K562 (cell line): ENCODE results near the gene LCA5. TPM values are rescaled to one million over a fixed set of nuclear protein-coding genes. Genes with fewer than 3 reads are reported as not detected.

Experiments used
- CEBPG ChIP-seq, 3 experiments: fragments of 200-800 bp in 1 of 3; sonication (Bioruptor generic) in 1 of 3; sonication (generic) in 1 of 3; formaldehyde crosslinking in 1 of 3; IDR thresholded peaks in 2 of 3; conservative IDR thresholded peaks in 1 of 3; 2 replicates each; pipeline versions ENCODE4 v1.6.1 to v1.8.0; 2016 to 2022; ENCODE audit warnings: missing compliant biosample characterization in 2 of 3, missing genetic modification characterization in 2 of 3, mild to moderate bottlenecking in 1 of 3, missing genetic modification reagents in 1 of 3
- DDX20 ChIP-seq: fragments of 450-650 bp; IDR thresholded peaks from 2 replicates; pipeline ENCODE4 v1.6.1; 2016; ENCODE audit warnings: missing genetic modification characterization, low read depth, mild to moderate bottlenecking, missing compliant biosample characterization, moderate library complexity
- DPF2 ChIP-seq: fragments of 450-650 bp; IDR thresholded peaks from 2 replicates; pipeline ENCODE4 v1.6.1; 2016
- EP300 ChIP-seq: IDR thresholded peaks from 2 replicates; pipeline ENCODE4 v1.6.1; 2012; ENCODE audit warnings: low read length, improper control_type of control experiment
- ETV6 ChIP-seq, 3 experiments: fragments of 150-350 bp in 1 of 3; sonication (generic) in 1 of 3; formaldehyde crosslinking in 1 of 3; IDR thresholded peaks; 2 replicates each; pipeline versions ENCODE4 v1.6.1 to v1.8.0; 2014 to 2022; ENCODE audit warnings: borderline replicate concordance in 2 of 3, low read depth in 2 of 3, antibody characterized with exemption in 1 of 3, low read length in 1 of 3, mild to moderate bottlenecking in 1 of 3, missing genetic modification reagents in 1 of 3
- EWSR1 ChIP-seq: fragments of 450-650 bp; IDR thresholded peaks from 2 replicates; pipeline ENCODE4 v1.6.1; 2018; ENCODE audit warnings: borderline replicate concordance, mild to moderate bottlenecking, low read depth, moderate library complexity; ENCODE audit not compliant: partially characterized antibody
- FOSL1 ChIP-seq: fragments of 200-800 bp; sonication (Bioruptor generic); conservative IDR thresholded peaks from 2 replicates; pipeline ENCODE4 v1.6.1; 2016; ENCODE audit warnings: missing genetic modification characterization, missing compliant biosample characterization
- MAFG ChIP-seq: fragments of 450-650 bp; conservative IDR thresholded peaks from 2 replicates; pipeline ENCODE4 v1.6.1; 2016; ENCODE audit warnings: missing genetic modification characterization, missing compliant biosample characterization
- MXI1 ChIP-seq: IDR thresholded peaks from 2 replicates; pipeline ENCODE4 v1.6.1; 2011; ENCODE audit warnings: low read depth, mild to moderate bottlenecking, improper control_type of control experiment, low read length
- NCOA4 ChIP-seq: fragments of 450-650 bp; IDR thresholded peaks from 2 replicates; pipeline ENCODE4 v1.6.1; 2018; ENCODE audit warnings: mild to moderate bottlenecking; ENCODE audit not compliant: partially characterized antibody
- NFIX ChIP-seq: fragments of 250-450 bp; sonication (Bioruptor Pico); IDR thresholded peaks from 2 replicates; pipeline ENCODE4 v1.4.0; 2020; ENCODE audit warnings: low read depth, mild to moderate bottlenecking, moderate library complexity
- NFXL1 ChIP-seq: fragments of 450-650 bp; formaldehyde crosslinking; IDR thresholded peaks from 2 replicates; pipeline ENCODE4 v1.4.0; 2021; ENCODE audit warnings: mild to moderate bottlenecking
- PBX2 ChIP-seq, 2 experiments: IDR thresholded peaks in 1 of 2; conservative IDR thresholded peaks in 1 of 2; 2 replicates each; pipeline ENCODE4 v1.6.1; 2016; ENCODE audit warnings: low read depth in 2 of 2, mild to moderate bottlenecking in 1 of 2, missing compliant biosample characterization in 1 of 2, missing genetic modification characterization in 1 of 2, moderate library complexity in 1 of 2
- PRMT5 ChIP-seq: sonication (generic); formaldehyde crosslinking; IDR thresholded peaks from 2 replicates; pipeline ENCODE4 v1.5.0; 2020; ENCODE audit warnings: missing genetic modification reagents
- SMARCE1 ChIP-seq: fragments of 450-650 bp; IDR thresholded peaks from 2 replicates; pipeline ENCODE4 v1.7.1; 2016; ENCODE audit warnings: mild to moderate bottlenecking
- TSC22D4 ChIP-seq: fragments of 450-650 bp; IDR thresholded peaks from 2 replicates; pipeline ENCODE4 v1.6.1; 2016; ENCODE audit warnings: missing genetic modification characterization, missing biosample characterization, control low read depth
- ZBTB5 ChIP-seq: fragments of 450-650 bp; IDR thresholded peaks from 2 replicates; pipeline ENCODE4 v1.6.1; 2017; ENCODE audit warnings: antibody characterized with exemption
- ZC3H11A ChIP-seq: IDR thresholded peaks from 2 replicates; pipeline ENCODE4 v1.6.1; 2012; ENCODE audit warnings: low read depth, low read length, improper control_type of control experiment
- ZNF197 ChIP-seq: fragments of 200-800 bp; sonication (Bioruptor generic); IDR thresholded peaks from 2 replicates; pipeline ENCODE4 v1.6.1; 2016; ENCODE audit warnings: low read depth, missing genetic modification characterization, missing compliant biosample characterization
- ZNF24 ChIP-seq: fragments of 450-650 bp; IDR thresholded peaks from 2 replicates; pipeline ENCODE4 v1.6.1; 2016
- ZNF395 ChIP-seq: fragments of 200-800 bp; sonication (Bioruptor generic); IDR thresholded peaks from 2 replicates; pipeline ENCODE4 v1.6.1; 2017; ENCODE audit warnings: missing genetic modification characterization, missing compliant biosample characterization
- ZNF445 ChIP-seq: fragments of 250-450 bp; sonication (Bioruptor Pico); IDR thresholded peaks from 2 replicates; pipeline ENCODE4 v1.4.0; 2020; ENCODE audit warnings: low read depth, mild to moderate bottlenecking, moderate library complexity
- polyA plus RNA-seq, 8 experiments: library from polyadenylated mRNA; depleted of rRNA in 4 of 8; stranded (reverse) in 5 of 8; unstranded in 3 of 8; fragments of >200 nt; fragmentation: Nextera tagmentation in 2 of 8; fragmentation: Illumina TruSeq in 1 of 8; extraction: Ambion mirVana in 2 of 8; extraction: Trizol in 1 of 8; gene quantifications; 2 replicates each; pipeline versions ENCODE4 v1.2.1 to v1.2.3, GENCODE V29; 2011 to 2014; ENCODE audit warnings: inconsistent platforms in 1 of 8, missing spikeins in 1 of 8
- total RNA-seq, 7 experiments: library from RNA; depleted of rRNA in 6 of 7; stranded (reverse); fragments of >200 nt in 6 of 7; fragmentation: Illumina TruSeq in 2 of 7; extraction: Trizol in 2 of 7; gene quantifications; 2 replicates each; pipeline versions ENCODE4 v1.2.1 to v1.2.3, GENCODE V29; 2011 to 2021; ENCODE audit warnings: low replicate concordance in 1 of 7

Gene LCA5
- total and polyA plus RNA-seq, 9 of the 15 experiments (the other 6 are each of a cell fraction or from before 2014, with no cell fraction given): 1.0 to 3.4 (median 1.8) TPM

- TF ChIP-seq SMARCE1: peak; percentile 28; the same call in 1 of the 2 replicates
- TF ChIP-seq MXI1: no peak
- no peak for TF ChIP-seq ETV6 (IDR thresholded peaks at IDR 0.05; ENCODE audit: borderline replicate concordance in 1 of 2, low read depth in 2 of 2, low read length in 1 of 2)
- TF ChIP-seq ETV6 (CRISPR knock-in tag; IDR thresholded peaks at IDR 0.05; ENCODE audit: borderline replicate concordance): no peak
- TF ChIP-seq ZNF24: no peak
- no peak for TF ChIP-seq ZNF445 (CRISPR knock-in tag)
- peak; percentile 48; the same call in 1 of the 2 replicates for TF ChIP-seq ZNF395
- TF ChIP-seq MAFG (tag): no peak
- no peak for TF ChIP-seq ZBTB5
- TF ChIP-seq DPF2: peak; percentile 34; the same call in 1 of the 2 replicates
- no peak for TF ChIP-seq NFIX (CRISPR knock-in tag)
- no peak for TF ChIP-seq ZC3H11A
- TF ChIP-seq CEBPG (CRISPR knock-in tag; IDR thresholded peaks at IDR 0.05): peak; percentile 47; the same call in 1 of the 2 replicates
- peak; percentile 49 to 58; a peak in 3 of 4 replicates for TF ChIP-seq CEBPG (tag; conservative IDR thresholded peaks at IDR 0.05 in 1 of 2, IDR thresholded peaks at IDR 0.05 in 1 of 2)
- no peak for TF ChIP-seq PBX2 (CRISPR knock-in tag; IDR thresholded peaks at IDR 0.05; ENCODE audit: low read depth)
- TF ChIP-seq PBX2 (tag; conservative IDR thresholded peaks at IDR 0.05; ENCODE audit: low read depth): 0 out of 2 replicates have a peak, but pooled peaks have one; percentile 13
- no peak for TF ChIP-seq PRMT5 (CRISPR knock-in tag)
- no peak for TF ChIP-seq ZNF197 (CRISPR knock-in tag)
- no peak for TF ChIP-seq DDX20 (tag)
- TF ChIP-seq NCOA4: no peak
- TF ChIP-seq NFXL1: no peak
- no peak for TF ChIP-seq TSC22D4
- no peak for TF ChIP-seq EWSR1
- TF ChIP-seq FOSL1 (tag): peak; percentile 39; the same call in 1 of the 2 replicates
- 0 out of 2 replicates have a peak, but pooled peaks have one; percentile 32 for TF ChIP-seq EP300
Observed at GRCh38 chr6:79467716-79468115, 69.5 kb downstream of the LCA5 start (continued).
